HPDE6-E6E7 (cell line): ENCODE data around the gene NPHP4.

Experiments
- DNase-seq: peaks from one replicate; pipeline ENCODE4 v3.0.0; 2011; ENCODE audit warnings: missing footprints; ENCODE audit errors: extremely low spot score

NPHP4 gene

GRCh38 chr1:5989731-5990271 is 2.4 kb downstream of the NPHP4 start:
- DNase-seq: no peak

GRCh38 chr1:5989286-5989605 is 3.0 kb downstream of the NPHP4 start:
- DNase-seq: no peak

GRCh38 chr1:5988596-5989285 is 3.5 kb downstream of the NPHP4 start:
- no peak for DNase-seq

- no peak for DNase-seq
Observed at GRCh38 chr1:5986018-5986417, 6.2 kb downstream of the NPHP4 start.

GRCh38 chr1:5985250-5985649 is 7.0 kb downstream of the NPHP4 start:
- DNase-seq: no peak

- DNase-seq: peak; percentile 26
Observed at GRCh38 chr1:5983361-5984103, 8.7 kb downstream of the NPHP4 start.

- DNase-seq: no peak
Observed at GRCh38 chr1:5982868-5983267, 9.4 kb downstream of the NPHP4 start.

- DNase-seq: no peak
Observed at GRCh38 chr1:5982276-5982675, 9.9 kb downstream of the NPHP4 start.

- DNase-seq: no peak
Observed at GRCh38 chr1:5981009-5981380, 11.2 kb downstream of the NPHP4 start.

- DNase-seq: no peak
Observed at GRCh38 chr1:5980314-5981008, 11.8 kb downstream of the NPHP4 start.

GRCh38 chr1:5979536-5980313 is 12.5 kb downstream of the NPHP4 start:
- no peak for DNase-seq

GRCh38 chr1:5978452-5978851 is 13.8 kb downstream of the NPHP4 start:
- no peak for DNase-seq

GRCh38 chr1:5977494-5978444 is 14.5 kb downstream of the NPHP4 start:
- DNase-seq: no peak

- DNase-seq: no peak
Observed at GRCh38 chr1:5976726-5977493, 15.3 kb downstream of the NPHP4 start.

GRCh38 chr1:5976231-5976630 is 16.0 kb downstream of the NPHP4 start:
- DNase-seq: no peak

- peak; percentile 29 for DNase-seq
Observed at GRCh38 chr1:5975133-5975880, 16.9 kb downstream of the NPHP4 start.

GRCh38 chr1:5974631-5975030 is 17.6 kb downstream of the NPHP4 start:
- no peak for DNase-seq

- DNase-seq: no peak
Observed at GRCh38 chr1:5973771-5974170, 18.5 kb downstream of the NPHP4 start.

- no peak for DNase-seq
Observed at GRCh38 chr1:5972198-5972520, 20.1 kb downstream of the NPHP4 start.
